ENCODE measurements around the gene SYCP2L.
"Not testable (repeated sequence)": the region's sequence is repeated elsewhere in the genome, so short reads cannot be mapped to it uniquely, and the experiment has no call there.

Gene SYCP2L

GRCh38 chr6:10882253-10882630 lies 4.6 kb upstream of the SYCP2L start:
- DNase-seq, result not testable (repeated sequence)

GRCh38 chr6:10882657-10883171 lies 4.1 kb upstream of the SYCP2L start:
- DNase-seq, result no peak

- DNase-seq, result no peak
Observed at GRCh38 chr6:10883312-10884244, 3.3 kb upstream of the SYCP2L start.

- DNase-seq, result no peak
Observed at GRCh38 chr6:10884245-10884972, 2.4 kb upstream of the SYCP2L start.

GRCh38 chr6:10886365-10886690 lies 524 bp upstream of the SYCP2L start:
- not testable (repeated sequence) for DNase-seq

GRCh38 chr6:10890151-10890550 lies 3.3 kb downstream of the SYCP2L start:
- no peak for DNase-seq

GRCh38 chr6:10891960-10892359 lies 5.1 kb downstream of the SYCP2L start:
- DNase-seq, result no peak

GRCh38 chr6:10894958-10895357 lies 8.1 kb downstream of the SYCP2L start:
- no peak for DNase-seq

- no peak for DNase-seq
Observed at GRCh38 chr6:10896691-10897090, 9.8 kb downstream of the SYCP2L start.

- no peak for DNase-seq
Observed at GRCh38 chr6:10901770-10902169, 14.9 kb downstream of the SYCP2L start.

GRCh38 chr6:10904015-10904414 lies 17.2 kb downstream of the SYCP2L start:
- no peak for DNase-seq

GRCh38 chr6:10908228-10908627 lies 21.4 kb downstream of the SYCP2L start:
- no peak for DNase-seq

GRCh38 chr6:10919520-10919919 lies 32.7 kb downstream of the SYCP2L start:
- DNase-seq, result not testable (repeated sequence)

- no peak for DNase-seq
Observed at GRCh38 chr6:10933126-10933525, 46.3 kb downstream of the SYCP2L start.

- no peak for DNase-seq
Observed at GRCh38 chr6:10939840-10940239, 53.0 kb downstream of the SYCP2L start.

GRCh38 chr6:10945845-10946244 lies 59.0 kb downstream of the SYCP2L start:
- no peak for DNase-seq

GRCh38 chr6:10947966-10948365 lies 61.1 kb downstream of the SYCP2L start:
- DNase-seq, result no peak

GRCh38 chr6:10949579-10950490 lies 63.0 kb downstream of the SYCP2L start:
- no peak for DNase-seq

- peak; percentile 85 for DNase-seq
Observed at GRCh38 chr6:10951675-10952282, 64.9 kb downstream of the SYCP2L start.

GRCh38 chr6:10954590-10955010 lies 67.7 kb downstream of the SYCP2L start:
- DNase-seq, result peak; percentile 83

- DNase-seq, result no peak
Observed at GRCh38 chr6:10956776-10957175, 69.9 kb downstream of the SYCP2L start.

GRCh38 chr6:10957414-10957886 lies 70.6 kb downstream of the SYCP2L start:
- no peak for DNase-seq
